ENCODE results near the gene CHID1.
A peak's percentile ranks its signal among the peaks of the same experiment; 100 is the strongest.

CHID1 gene

GRCh38 chr11:819129-819931 is 91.3 kb downstream of the CHID1 start:
- peak; percentile 86 for DNase-seq

GRCh38 chr11:818396-819128 is 92.0 kb downstream of the CHID1 start, which contains the start of gene PNPLA2:
Gene PNPLA2 (plus strand): TSS chr11:818914. CDS start chr11:819719, 805 bp downstream.
- DNase-seq: no peak

All from activated gamma-delta T cell (primary cell).